ENCODE data around the gene SSMEM1. TPM values are rescaled to one million over a fixed set of nuclear protein-coding genes. Genes with fewer than 3 reads are reported as not detected.
"Not testable (repeated sequence)": the region's sequence is repeated elsewhere in the genome, so short reads cannot be mapped to it uniquely, and the experiment has no call there.

The SSMEM1 gene
- total and polyA plus RNA-seq, 4 donors: not detected

- Histone ChIP-seq H3K36me3 (ENCODE audit: control insufficient read depth in 4 of 4, insufficient read depth in 3 of 4, low read depth in 1 of 4, low read length in 3 of 4) (no peaks in the 10 kb centered on the region), H3K4me1 (ENCODE audit: control insufficient read depth in 4 of 4, insufficient read depth in 4 of 4, low read length in 3 of 4) (no peaks in the 10 kb centered on the region), H3K9me3 (ENCODE audit: control insufficient read depth in 4 of 4, low read length in 3 of 4) (no peaks in the 10 kb centered on the region), H3K27ac (ENCODE audit: low read depth in 1 of 2, low read length in 2 of 2) (no peak overlapping the region), H3K9ac (ENCODE audit: low read depth in 1 of 2, low read length in 2 of 2) (no peak overlapping the region), H3K27me3 (ENCODE audit: control insufficient read depth in 4 of 4, insufficient read depth in 4 of 4, low read length in 3 of 4) (no peaks in the 10 kb centered on the region), H3K4me3 (ENCODE audit: low read depth in 1 of 3, low read length in 3 of 3) (no peak overlapping the region)
- TF ChIP-seq RAD21 (IDR thresholded peaks at IDR 0.05) (peak; percentile 87 to 93), CTCF (IDR thresholded peaks at IDR 0.05; ENCODE audit: low read depth, low read length, missing input control) (peak; percentile 74), HNF4G (IDR thresholded peaks at IDR 0.05) (no peak), FOXA1 (IDR thresholded peaks at IDR 0.05) (no peak), ZBTB33 (IDR thresholded peaks at IDR 0.05) (no peak), HNF4A (conservative IDR thresholded peaks at IDR 0.05) (peak in 1 of 2 donors; percentile 11), MAX (IDR thresholded peaks at IDR 0.05) (no peak)
- DNase-seq (ENCODE audit: low spot score): peak; percentile 64
- 24% methylated on average over 5 of the region's 5 CpGs for WGBS
Measured at GRCh38 chr7:130242198-130243014, 34.7 kb downstream of the SSMEM1 start.

GRCh38 chr7:130243486-130243885 is 35.8 kb downstream of the SSMEM1 start:
- not testable (repeated sequence) for H3K9ac ChIP-seq (ENCODE audit: low read depth in 1 of 2, low read length in 2 of 2); H3K36me3 ChIP-seq (ENCODE audit: control insufficient read depth in 4 of 4, insufficient read depth in 3 of 4, low read depth in 1 of 4, low read length in 3 of 4); H3K4me1 ChIP-seq (ENCODE audit: control insufficient read depth in 4 of 4, insufficient read depth in 4 of 4, low read length in 3 of 4); H3K4me3 ChIP-seq (ENCODE audit: low read depth in 1 of 3, low read length in 3 of 3); H3K27ac ChIP-seq (ENCODE audit: low read depth in 1 of 2, low read length in 2 of 2); H3K27me3 ChIP-seq (ENCODE audit: control insufficient read depth in 4 of 4, insufficient read depth in 4 of 4, low read length in 3 of 4); H3K9me3 ChIP-seq (ENCODE audit: control insufficient read depth in 4 of 4, low read length in 3 of 4); DNase-seq (ENCODE audit: low spot score)
- WGBS: 10% methylated on average over 1 of the region's 1 CpG
- peak in 1 of 2 donors; percentile 10 for TF ChIP-seq RAD21 (IDR thresholded peaks at IDR 0.05)

GRCh38 chr7:130246491-130246890 is 38.8 kb downstream of the SSMEM1 start:
- not testable (repeated sequence) for H3K4me1 ChIP-seq (ENCODE audit: control insufficient read depth in 4 of 4, insufficient read depth in 4 of 4, low read length in 3 of 4); H3K4me3 ChIP-seq (ENCODE audit: low read depth in 1 of 3, low read length in 3 of 3); H3K36me3 ChIP-seq (ENCODE audit: control insufficient read depth in 4 of 4, insufficient read depth in 3 of 4, low read depth in 1 of 4, low read length in 3 of 4); H3K9me3 ChIP-seq (ENCODE audit: control insufficient read depth in 4 of 4, low read length in 3 of 4); DNase-seq (ENCODE audit: low spot score); H3K9ac ChIP-seq (ENCODE audit: low read depth in 1 of 2, low read length in 2 of 2); H3K27me3 ChIP-seq (ENCODE audit: control insufficient read depth in 4 of 4, insufficient read depth in 4 of 4, low read length in 3 of 4); H3K27ac ChIP-seq (ENCODE audit: low read depth in 1 of 2, low read length in 2 of 2)
- 82% methylated on average over 1 of the region's 1 CpG for WGBS

GRCh38 chr7:130248842-130249241 is 41.2 kb downstream of the SSMEM1 start:
- H3K4me1 ChIP-seq (ENCODE audit: control insufficient read depth in 4 of 4, insufficient read depth in 4 of 4, low read length in 3 of 4); H3K9me3 ChIP-seq (ENCODE audit: control insufficient read depth in 4 of 4, low read length in 3 of 4); H3K36me3 ChIP-seq (ENCODE audit: control insufficient read depth in 4 of 4, insufficient read depth in 3 of 4, low read depth in 1 of 4, low read length in 3 of 4); H3K4me3 ChIP-seq (ENCODE audit: low read depth in 1 of 3, low read length in 3 of 3); H3K9ac ChIP-seq (ENCODE audit: low read depth in 1 of 2, low read length in 2 of 2); H3K27ac ChIP-seq (ENCODE audit: low read depth in 1 of 2, low read length in 2 of 2); DNase-seq (ENCODE audit: low spot score); H3K27me3 ChIP-seq (ENCODE audit: control insufficient read depth in 4 of 4, insufficient read depth in 4 of 4, low read length in 3 of 4): not testable (repeated sequence)
- WGBS: 91% methylated on average over 5 of the region's 5 CpGs

- H3K27me3 ChIP-seq (ENCODE audit: control insufficient read depth in 4 of 4, insufficient read depth in 4 of 4, low read length in 3 of 4); H3K36me3 ChIP-seq (ENCODE audit: control insufficient read depth in 4 of 4, insufficient read depth in 3 of 4, low read depth in 1 of 4, low read length in 3 of 4); H3K4me3 ChIP-seq (ENCODE audit: low read depth in 1 of 3, low read length in 3 of 3); DNase-seq (ENCODE audit: low spot score); H3K4me1 ChIP-seq (ENCODE audit: control insufficient read depth in 4 of 4, insufficient read depth in 4 of 4, low read length in 3 of 4); H3K9ac ChIP-seq (ENCODE audit: low read depth in 1 of 2, low read length in 2 of 2); H3K9me3 ChIP-seq (ENCODE audit: control insufficient read depth in 4 of 4, low read length in 3 of 4); H3K27ac ChIP-seq (ENCODE audit: low read depth in 1 of 2, low read length in 2 of 2): not testable (repeated sequence)
- 88% methylated on average over 3 of the region's 3 CpGs for WGBS
Measured at GRCh38 chr7:130249626-130250025, 42.0 kb downstream of the SSMEM1 start.
